GM12878 (cell line): ENCODE results near the gene HCFC1R1. TPM values are rescaled to one million over a fixed set of nuclear protein-coding genes. Genes with fewer than 3 reads are reported as not detected.

Experiments used
- ATAC-seq: fragments of 200-7000 bp; cut with Tn5 transposase; 3 replicates; pipeline ENCODE4 v1.9.1; 2020; ENCODE audit warnings: mild to moderate bottlenecking, moderate library complexity
- BruUV-seq: library from RNA; stranded (reverse); fragments of 400-500 nt; replicated peaks from 2 replicates; lab custom pipeline; 2021; lab: Mats Ljungman, UMichigan
- CTCF ChIA-PET: fragments of 300-600 bp; sonication (Branson Sonifier 250); formaldehyde crosslinking; extraction: SDS; loops from one replicate; lab custom pipeline; 2021; ENCODE audit warnings: inconsistent platforms; lab: Yijun Ruan, JAX
- POLR2A ChIA-PET: fragments of 350-600 bp; formaldehyde crosslinking; extraction: SDS; loops from one replicate; lab custom pipeline; 2021; ENCODE audit warnings: inconsistent platforms; lab: Charles Lee
- RAD21 ChIA-PET: fragments of 300-600 bp; sonication (Branson Sonifier 250); formaldehyde crosslinking; loops from one replicate; lab custom pipeline; 2023; ENCODE audit warnings: antibody characterized with exemption; ENCODE audit not compliant: unreplicated experiment; lab: Charles Lee
- SMC1A ChIA-PET: fragments of 300-600 bp; sonication (Branson Sonifier 250); formaldehyde crosslinking; loops from one replicate; lab custom pipeline; 2023; ENCODE audit not compliant: unreplicated experiment, uncharacterized antibody; lab: Charles Lee
- DNase-seq: peaks from one replicate; pipeline ENCODE4 v3.0.0-alpha.2; 2011; ENCODE audit warnings: low read depth, low spot score
- FAIRE-seq: peaks from 3 replicates; lab custom pipeline; 2011; peaks lifted over from hg19 to GRCh38; lab: Jason Lieb, UNC
- H2AFZ ChIP-seq: 2 replicates; pipeline ENCODE4 v1.6.0; 2011; ENCODE audit warnings: low read depth, low read length, control low read depth; ENCODE audit not compliant: control insufficient read depth
- H3K27ac ChIP-seq: 2 replicates; pipeline ENCODE4 v1.5.1; 2011; ENCODE audit warnings: control low read depth; ENCODE audit not compliant: control insufficient read depth, insufficient read depth
- H3K27me3 ChIP-seq, 2 experiments: replicated peaks in 1 of 2; 2 replicates each; pipeline versions ENCODE4 v1.6.0 to v1.6.1; 2011; ENCODE audit warnings: low read length in 1 of 2; ENCODE audit not compliant: control insufficient read depth in 2 of 2, insufficient read depth in 2 of 2
- H3K36me3 ChIP-seq, 2 experiments: 2 replicates each; pipeline ENCODE4 v1.5.1; 2011; ENCODE audit warnings: low read length in 1 of 2; ENCODE audit not compliant: control insufficient read depth in 2 of 2, insufficient read depth in 2 of 2
- H3K4me1 ChIP-seq: 2 replicates; pipeline ENCODE4 v1.6.1; 2011; ENCODE audit warnings: mild to moderate bottlenecking, low read length, moderate library complexity, mixed read lengths; ENCODE audit not compliant: control insufficient read depth, insufficient read depth
- H3K4me2 ChIP-seq: 2 replicates; pipeline ENCODE4 v1.6.0; 2011; ENCODE audit warnings: control low read depth; ENCODE audit not compliant: control insufficient read depth, insufficient read depth
- H3K4me3 ChIP-seq: fragments of 200-600 bp; sonication (generic); 2 replicates; pipeline ENCODE4 v1.5.1; 2016
- H3K79me2 ChIP-seq: 2 replicates; pipeline ENCODE4 v1.6.0; 2011; ENCODE audit warnings: low read length; ENCODE audit not compliant: control insufficient read depth, insufficient read depth
- H3K9ac ChIP-seq: 2 replicates; pipeline ENCODE4 v1.8.0; 2011; ENCODE audit warnings: low read length, control low read depth, mixed read lengths; ENCODE audit not compliant: control insufficient read depth, insufficient read depth
- H3K9me3 ChIP-seq: replicated peaks from 3 replicates; pipeline ENCODE4 v1.5.1; 2011; ENCODE audit warnings: mild to moderate bottlenecking, low read length; ENCODE audit not compliant: control insufficient read depth, insufficient read depth
- H4K20me1 ChIP-seq: 2 replicates; pipeline ENCODE4 v1.6.0; 2011; ENCODE audit not compliant: control insufficient read depth, insufficient read depth
- EED ChIP-seq: sonication (generic); IDR thresholded peaks from 2 replicates; pipeline ENCODE4 v1.6.1; 2016; ENCODE audit warnings: antibody characterized with exemption, low read depth
- SRF ChIP-seq, 2 experiments: IDR thresholded peaks; 2 replicates each; pipeline ENCODE4 v1.6.1; 2011; ENCODE audit warnings: low read depth in 2 of 2, low read length in 2 of 2, mild to moderate bottlenecking in 1 of 2, moderate library complexity in 1 of 2
- YY1 ChIP-seq: IDR thresholded peaks from 2 replicates; pipeline ENCODE4 v1.6.1; 2011; ENCODE audit warnings: low read depth, mild to moderate bottlenecking, low read length
- ZSCAN29 ChIP-seq: fragments of 450-650 bp; IDR thresholded peaks from 2 replicates; pipeline ENCODE4 v1.6.1; 2017; ENCODE audit warnings: mild to moderate bottlenecking, moderate library complexity
- WGBS: methylation state at CpG from one replicate; pipeline ENCODE4 v1.1.6; 2016; ENCODE audit warnings: low lambda C conversion rate; ENCODE audit not compliant: insufficient replicate concordance, insufficient coverage; ENCODE audit errors: missing lambda C conversion rate; 5-methylcytosine and 5-hydroxymethylcytosine counted together
- in situ Hi-C: fragments of 300-500 bp; cut with MboI; formaldehyde crosslinking; loops from 9 replicates; pipeline ENCODE4 v1.14.3; 2018; ENCODE audit warnings: mixed read lengths
- intact Hi-C: fragments of 100-400 bp; cut with micrococcal nuclease; formaldehyde crosslinking; loops from one replicate; pipeline ENCODE4 v1.14.2; 2022; ENCODE audit not compliant: unreplicated experiment
- polyA plus RNA-seq, 11 experiments: library from polyadenylated mRNA; depleted of rRNA in 4 of 11; unstranded in 6 of 11; stranded (reverse) in 5 of 11; fragments of >200 nt; fragmentation: Nextera tagmentation in 4 of 11; fragmentation: Illumina TruSeq in 1 of 11; extraction: Ambion mirVana in 4 of 11; extraction: Trizol in 1 of 11; gene quantifications; 1 replicate in 1 of 11; 2 replicates in 10 of 11; pipeline versions ENCODE4 v1.2.1 to v1.2.3, GENCODE V29; 2011 to 2016; ENCODE audit warnings: inconsistent platforms in 2 of 11, missing spikeins in 2 of 11, low read depth in 1 of 11
- total RNA-seq, 4 experiments: library from RNA; depleted of rRNA in 3 of 4; stranded (reverse); fragments of >200 nt in 3 of 4; fragmentation: Illumina TruSeq in 1 of 4; extraction: Trizol in 1 of 4; gene quantifications; 2 replicates each; pipeline versions ENCODE4 v1.2.1 to v1.2.3, GENCODE V29; 2013 to 2021
- TF ChIP-seq, protein P1 (sequence below), 3 experiments: IDR thresholded peaks in 2 of 3; conservative IDR thresholded peaks in 1 of 3; 2 replicates each; pipeline ENCODE4 v1.5.1; 2011; ENCODE audit warnings: low read depth in 3 of 3, low read length in 3 of 3, mild to moderate bottlenecking in 3 of 3, control low read depth in 2 of 3, moderate library complexity in 2 of 3, inconsistent platforms in 1 of 3, mixed read lengths in 1 of 3; ENCODE audit not compliant: control insufficient read depth in 2 of 3, insufficient read depth in 1 of 3; ENCODE audit errors: extremely low read depth in 1 of 3

Gene HCFC1R1
- total and polyA plus RNA-seq, 10 of the 15 experiments (the other 5 are each of a cell fraction or from before 2014, with no cell fraction given) = 2.8 to 42.5 (median 20.4) TPM

DNA sequence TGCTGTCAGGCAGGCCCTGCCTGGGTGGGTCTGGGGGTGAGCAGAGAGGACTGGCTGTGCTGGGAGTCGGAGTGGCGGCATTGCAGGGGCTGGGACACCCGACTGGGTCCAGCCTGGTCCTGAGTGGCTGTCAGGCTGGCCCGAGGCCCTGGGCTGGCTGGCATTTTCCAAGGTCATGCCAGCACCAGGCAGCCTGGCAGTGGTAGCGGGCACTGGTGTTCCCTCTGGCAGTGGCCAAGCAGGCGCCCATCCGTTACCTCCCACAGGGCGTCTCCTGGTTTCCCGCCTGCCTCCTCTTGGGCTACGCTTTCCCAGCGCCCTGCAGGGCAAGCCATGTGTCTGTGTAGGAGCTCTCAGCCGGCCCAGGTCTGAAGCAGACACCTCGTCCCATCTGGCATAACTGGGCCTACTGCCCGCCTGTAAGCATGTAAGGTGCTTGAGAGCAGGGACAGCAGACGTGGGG, 37.8 kb downstream of the HCFC1R1 start (continued):
- TF ChIP-seq, protein P1, sequence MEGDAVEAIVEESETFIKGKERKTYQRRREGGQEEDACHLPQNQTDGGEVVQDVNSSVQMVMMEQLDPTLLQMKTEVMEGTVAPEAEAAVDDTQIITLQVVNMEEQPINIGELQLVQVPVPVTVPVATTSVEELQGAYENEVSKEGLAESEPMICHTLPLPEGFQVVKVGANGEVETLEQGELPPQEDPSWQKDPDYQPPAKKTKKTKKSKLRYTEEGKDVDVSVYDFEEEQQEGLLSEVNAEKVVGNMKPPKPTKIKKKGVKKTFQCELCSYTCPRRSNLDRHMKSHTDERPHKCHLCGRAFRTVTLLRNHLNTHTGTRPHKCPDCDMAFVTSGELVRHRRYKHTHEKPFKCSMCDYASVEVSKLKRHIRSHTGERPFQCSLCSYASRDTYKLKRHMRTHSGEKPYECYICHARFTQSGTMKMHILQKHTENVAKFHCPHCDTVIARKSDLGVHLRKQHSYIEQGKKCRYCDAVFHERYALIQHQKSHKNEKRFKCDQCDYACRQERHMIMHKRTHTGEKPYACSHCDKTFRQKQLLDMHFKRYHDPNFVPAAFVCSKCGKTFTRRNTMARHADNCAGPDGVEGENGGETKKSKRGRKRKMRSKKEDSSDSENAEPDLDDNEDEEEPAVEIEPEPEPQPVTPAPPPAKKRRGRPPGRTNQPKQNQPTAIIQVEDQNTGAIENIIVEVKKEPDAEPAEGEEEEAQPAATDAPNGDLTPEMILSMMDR (IDR thresholded peaks at IDR 0.05 in 2 of 3, conservative IDR thresholded peaks at IDR 0.05 in 1 of 3; ENCODE audit: control insufficient read depth in 2 of 3, extremely low read depth in 1 of 3, insufficient read depth in 1 of 3, low read depth in 3 of 3, low read length in 3 of 3) = no peak
- no peak for TF ChIP-seq ZSCAN29

DNA sequence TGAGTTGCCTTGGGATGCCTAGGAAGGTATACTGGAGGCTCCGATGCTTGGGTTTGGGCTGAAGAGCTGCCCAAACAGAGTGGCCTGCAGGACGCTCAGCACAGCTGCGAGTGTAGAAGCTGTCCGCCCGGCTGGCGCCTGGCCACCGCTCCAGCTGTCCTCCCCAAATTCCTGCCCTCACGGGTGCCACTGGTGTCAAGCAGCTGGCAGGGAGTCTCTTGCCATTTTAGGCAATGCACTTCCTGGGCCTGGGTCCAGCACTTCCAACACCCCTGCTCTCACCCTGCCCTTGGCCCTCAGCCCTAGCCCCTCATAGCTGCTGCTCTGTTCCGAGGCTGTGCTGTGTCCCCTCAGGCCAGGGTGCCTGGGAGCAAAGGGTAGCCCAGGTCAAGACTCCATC, 38.3 kb downstream of the HCFC1R1 start:
- H3K27ac ChIP-seq = no peak overlapping the region
- H3K27me3 ChIP-seq = peaks cover 1 to 2% of the 10 kb centered on the region in 2 experiments; a peak in 1 of 4 replicates
- no TSS peak for BruUV-seq
- CTCF ChIA-PET = interaction anchor here (1.0 kb wide), 1 partner anchor 59 kb away, joined by 3 read pairs; no protein-coding TSS in a partner anchor
- no peak overlapping the region for H3K4me2 ChIP-seq
- ATAC-seq = no peak
- H3K9ac ChIP-seq = no peak overlapping the region
- H3K4me1 ChIP-seq = no peaks in the 10 kb centered on the region
- TF ChIP-seq SRF (IDR thresholded peaks at IDR 0.05; ENCODE audit: low read depth in 2 of 2, low read length in 2 of 2) (0 out of 4 replicates have a peak, but pooled peaks of 1 of the 2 experiments have one; percentile 31), YY1 (no peak), EED (no peak)
- SMC1A ChIA-PET = interaction anchor here (0.7 kb wide), 1 partner anchor 54 kb away, joined by 3 read pairs; no protein-coding TSS in a partner anchor
- no peak overlapping the region for H2AFZ ChIP-seq
- no peaks in the 10 kb centered on the region for H4K20me1 ChIP-seq
- no peak overlapping the region for H3K4me3 ChIP-seq
- RAD21 ChIA-PET = no interaction called here
- intact Hi-C loops = no loop called here
- POLR2A ChIA-PET = interaction anchor here (0.6 kb wide), 1 partner anchor 40 kb away, joined by 4 read pairs; no protein-coding TSS in a partner anchor
- no peaks in the 10 kb centered on the region for H3K9me3 ChIP-seq
- 75% methylated on average over 9 of the region's 9 CpGs for WGBS
- no peaks in the 10 kb centered on the region for H3K36me3 ChIP-seq
- in situ Hi-C loops = no loop called here
- no peak for FAIRE-seq
- no peaks in the 10 kb centered on the region for H3K79me2 ChIP-seq
- no peak for DNase-seq
